Neural progenitor cell (in vitro differentiated cells): ENCODE measurements around the gene DNAJC25. TPM values are rescaled to one million over a fixed set of nuclear protein-coding genes. Genes with fewer than 3 reads are reported as not detected.

Experiments
- DNase-seq: peaks from one replicate; pipeline ENCODE4 v3.0.0-alpha.2; 2016; ENCODE audit warnings: low spot score
- H2AFZ ChIP-seq: fragments of 200-600 bp; sonication (generic); replicated peaks from 2 replicates; pipeline ENCODE4 v1.6.1; 2016; ENCODE audit warnings: antibody characterized with exemption
- H3F3A ChIP-seq: fragments of 200-600 bp; sonication (generic); 2 replicates; pipeline ENCODE4 v1.6.1; 2016; ENCODE audit warnings: antibody characterized with exemption, low read depth
- H3K27ac ChIP-seq: fragments of 200-600 bp; sonication (generic); 2 replicates; pipeline ENCODE4 v1.5.1; 2016; ENCODE audit warnings: mild to moderate bottlenecking
- H3K27me3 ChIP-seq: fragments of 200-600 bp; sonication (generic); 2 replicates; pipeline ENCODE4 v1.6.1; 2016; ENCODE audit warnings: mild to moderate bottlenecking, moderate library complexity
- H3K36me3 ChIP-seq: fragments of 200-600 bp; sonication (generic); 2 replicates; pipeline ENCODE4 v1.5.1; 2016
- H3K4me1 ChIP-seq: fragments of 200-600 bp; sonication (generic); 2 replicates; pipeline ENCODE4 v1.6.1; 2016; ENCODE audit warnings: mixed run types
- H3K4me2 ChIP-seq: fragments of 200-600 bp; sonication (generic); 2 replicates; pipeline ENCODE4 v1.6.1; 2016
- H3K4me3 ChIP-seq: fragments of 200-600 bp; sonication (generic); 2 replicates; pipeline ENCODE4 v1.5.1; 2016
- H3K79me2 ChIP-seq: fragments of 200-600 bp; sonication (generic); 2 replicates; pipeline ENCODE4 v1.6.1; 2016; ENCODE audit warnings: low read depth
- H3K9ac ChIP-seq: fragments of 200-600 bp; sonication (generic); 2 replicates; pipeline ENCODE4 v1.6.1; 2016
- H3K9me3 ChIP-seq: fragments of 200-600 bp; sonication (generic); 2 replicates; pipeline ENCODE4 v1.5.1; 2016; ENCODE audit warnings: low read depth
- H4K20me1 ChIP-seq: fragments of 200-600 bp; sonication (generic); 2 replicates; pipeline ENCODE4 v1.6.1; 2016; ENCODE audit warnings: low read depth
- H3K27ac Mint-ChIP-seq: 3 replicates; pipeline ENCODE4 v1.8.0; 2021; ENCODE audit warnings: mixed read lengths
- H3K27me3 Mint-ChIP-seq: 2 replicates; pipeline ENCODE4 v1.8.0; 2022; ENCODE audit warnings: low read depth, mild to moderate bottlenecking, inconsistent platforms, moderate library complexity, mixed read lengths; ENCODE audit not compliant: insufficient read depth
- H3K36me3 Mint-ChIP-seq: 3 replicates; pipeline ENCODE4 v1.8.0; 2021; ENCODE audit warnings: mixed read lengths
- H3K4me1 Mint-ChIP-seq: 3 replicates; pipeline ENCODE4 v1.8.0; 2021; ENCODE audit warnings: mixed read lengths
- H3K4me3 Mint-ChIP-seq: 3 replicates; pipeline ENCODE4 v1.8.0; 2021; ENCODE audit warnings: mild to moderate bottlenecking, moderate library complexity, mixed read lengths
- H3K9me3 Mint-ChIP-seq: 3 replicates; pipeline ENCODE4 v1.8.0; 2020; ENCODE audit warnings: mixed read lengths
- CTCF ChIP-seq: fragments of 200-600 bp; sonication (generic); IDR thresholded peaks from 2 replicates; pipeline ENCODE4 v1.5.1; 2017; ENCODE audit warnings: antibody characterized with exemption, mild to moderate bottlenecking
- EZH2 ChIP-seq: fragments of 200-600 bp; sonication (generic); IDR thresholded peaks from 2 replicates; pipeline ENCODE4 v1.6.1; 2017; ENCODE audit warnings: antibody characterized with exemption, mild to moderate bottlenecking, moderate library complexity
- EZH2phosphoT487 ChIP-seq: fragments of 200-600 bp; sonication (generic); IDR thresholded peaks from 2 replicates; pipeline ENCODE4 v1.6.1; 2017; ENCODE audit warnings: antibody characterized with exemption
- total RNA-seq: library from RNA; depleted of rRNA; stranded (reverse); fragments of >200 nt; gene quantifications from 2 replicates; pipeline ENCODE4 v1.2.3, GENCODE V29; 2015; ENCODE audit warnings: low replicate concordance

DNAJC25 gene
- total RNA-seq, 1 donor from 2014 or later = 10.1 TPM

- DNase-seq = no peak
- H4K20me1 ChIP-seq = peaks cover 11% of the 10 kb centered on the region
Measured at GRCh38 chr9:111632060-111632459, 926 bp downstream of the DNAJC25 start.

GRCh38 chr9:111632695-111633388, 1.7 kb downstream of the DNAJC25 start:
- Mint-ChIP-seq H3K27me3 (peaks cover 4% of the 10 kb centered on the region), H3K4me1 (peaks cover 25% of the 10 kb centered on the region), H3K27ac (no peak overlapping the region), H3K4me3 (peak overlapping the region; percentile 97), H3K36me3 (peaks cover 19% of the 10 kb centered on the region), H3K9me3 (peaks cover 3% of the 10 kb centered on the region)
- no peaks in the 10 kb centered on the region for H3F3A ChIP-seq
- TF ChIP-seq CTCF (no peak), EZH2 (no peak), EZH2phosphoT487 (no peak)
- H3K27me3 ChIP-seq = no peaks in the 10 kb centered on the region
- no peak for DNase-seq
- H3K9me3 ChIP-seq = no peaks in the 10 kb centered on the region
- H3K4me1 ChIP-seq = peaks cover 13% of the 10 kb centered on the region
- no peaks in the 10 kb centered on the region for H3K36me3 ChIP-seq
- H3K4me2 ChIP-seq = peak overlapping the region; percentile 93
- peaks cover 11% of the 10 kb centered on the region for H4K20me1 ChIP-seq
- no peak overlapping the region for H3K9ac ChIP-seq
- H2AFZ ChIP-seq = no peak overlapping the region
- H3K79me2 ChIP-seq = peaks cover 66% of the 10 kb centered on the region
- no peak overlapping the region for H3K27ac ChIP-seq
- peak overlapping the region; percentile 79 for H3K4me3 ChIP-seq

More at GRCh38 chr9:111632060-111632459, 926 bp downstream of the DNAJC25 start:
- no peaks in the 10 kb centered on the region for H3K36me3 ChIP-seq
- H3K9me3 ChIP-seq = no peaks in the 10 kb centered on the region
- peak overlapping the region; percentile 69 for H3K27ac Mint-ChIP-seq
- H3K9ac ChIP-seq = peak overlapping the region; percentile 82
- H3K9me3 Mint-ChIP-seq = peaks cover 3% of the 10 kb centered on the region
- H3K4me2 ChIP-seq = peak overlapping the region; percentile 93
- peaks cover 25% of the 10 kb centered on the region for H3K4me1 Mint-ChIP-seq
- peaks cover 4% of the 10 kb centered on the region for H3K27me3 Mint-ChIP-seq
- peak overlapping the region; percentile 97 for H3K4me3 Mint-ChIP-seq
- peak overlapping the region; percentile 79 for H3K4me3 ChIP-seq
- no peaks in the 10 kb centered on the region for H3K27me3 ChIP-seq
- no peaks in the 10 kb centered on the region for H3F3A ChIP-seq
- H3K4me1 ChIP-seq = peaks cover 13% of the 10 kb centered on the region
- H2AFZ ChIP-seq = no peak overlapping the region
- H3K79me2 ChIP-seq = peaks cover 58% of the 10 kb centered on the region
- no peak overlapping the region for H3K27ac ChIP-seq
- peaks cover 19% of the 10 kb centered on the region for H3K36me3 Mint-ChIP-seq
- TF ChIP-seq EZH2 = no peak
- TF ChIP-seq CTCF = no peak
- no peak for TF ChIP-seq EZH2phosphoT487

- Histone ChIP-seq H3K4me1 (peaks cover 13% of the 10 kb centered on the region), H3K79me2 (peaks cover 71% of the 10 kb centered on the region), H3K9me3 (no peaks in the 10 kb centered on the region), H4K20me1 (peaks cover 11% of the 10 kb centered on the region), H3K36me3 (no peaks in the 10 kb centered on the region), H3F3A (no peaks in the 10 kb centered on the region), H3K27ac (no peak overlapping the region), H3K4me3 (no peak overlapping the region), H3K27me3 (no peaks in the 10 kb centered on the region), H3K9ac (no peak overlapping the region), H2AFZ (no peak overlapping the region), H3K4me2 (no peak overlapping the region)
- H3K27me3 Mint-ChIP-seq = peaks cover 4% of the 10 kb centered on the region
- peak overlapping the region; percentile 97 for H3K4me3 Mint-ChIP-seq
- TF ChIP-seq CTCF (no peak), EZH2 (no peak), EZH2phosphoT487 (no peak)
- peaks cover 19% of the 10 kb centered on the region for H3K36me3 Mint-ChIP-seq
- H3K27ac Mint-ChIP-seq = no peak overlapping the region
- H3K4me1 Mint-ChIP-seq = peaks cover 25% of the 10 kb centered on the region
- no peak for DNase-seq
- H3K9me3 Mint-ChIP-seq = peaks cover 3% of the 10 kb centered on the region
Measured at GRCh38 chr9:111633389-111633736, 2.2 kb downstream of the DNAJC25 start.
